Subcutaneous abdominal adipose tissue (tissue), 5 donors: Measurements from ENCODE around the gene BTLA.

Source experiments
- H3K27ac ChIP-seq: one replicate; pipeline ENCODE4 v1.7.0; 2013; ENCODE audit warnings: low read depth, mild to moderate bottlenecking, inconsistent platforms, low read length, moderate library complexity
- H3K27me3 ChIP-seq, 5 donors: one replicate each; pipeline ENCODE4 v1.7.0; 2013; ENCODE audit warnings: low read length in 5 of 5, inconsistent platforms in 1 of 5; ENCODE audit not compliant: control insufficient read depth in 5 of 5, insufficient read depth in 4 of 5
- H3K36me3 ChIP-seq, 5 donors: one replicate each; pipeline ENCODE4 v1.7.0; 2013; ENCODE audit warnings: low read length in 5 of 5; ENCODE audit not compliant: control insufficient read depth in 5 of 5, insufficient read depth in 5 of 5
- H3K4me1 ChIP-seq, 5 donors: one replicate each; pipeline ENCODE4 v1.7.0; 2013; ENCODE audit warnings: low read length in 5 of 5, mild to moderate bottlenecking in 3 of 5, moderate library complexity in 1 of 5; ENCODE audit not compliant: control insufficient read depth in 5 of 5, insufficient read depth in 5 of 5
- H3K4me3 ChIP-seq, 5 donors: one replicate each; pipeline ENCODE4 v1.7.0; 2013; ENCODE audit warnings: low read length in 5 of 5, low read depth in 1 of 5
- H3K9ac ChIP-seq, 5 donors: one replicate each; pipeline ENCODE4 v1.7.0; 2013; ENCODE audit warnings: low read length in 5 of 5, mild to moderate bottlenecking in 4 of 5, moderate library complexity in 3 of 5
- H3K9me3 ChIP-seq, 5 donors: one replicate each; pipeline ENCODE4 v1.7.0; 2013; ENCODE audit warnings: low read length in 5 of 5; ENCODE audit not compliant: control insufficient read depth in 5 of 5
- donor health status: healthy.
- donor health status: healthy.
- donor health status: healthy.
- donor health status: healthy.
- donor health status: healthy.

The BTLA gene

DNA sequence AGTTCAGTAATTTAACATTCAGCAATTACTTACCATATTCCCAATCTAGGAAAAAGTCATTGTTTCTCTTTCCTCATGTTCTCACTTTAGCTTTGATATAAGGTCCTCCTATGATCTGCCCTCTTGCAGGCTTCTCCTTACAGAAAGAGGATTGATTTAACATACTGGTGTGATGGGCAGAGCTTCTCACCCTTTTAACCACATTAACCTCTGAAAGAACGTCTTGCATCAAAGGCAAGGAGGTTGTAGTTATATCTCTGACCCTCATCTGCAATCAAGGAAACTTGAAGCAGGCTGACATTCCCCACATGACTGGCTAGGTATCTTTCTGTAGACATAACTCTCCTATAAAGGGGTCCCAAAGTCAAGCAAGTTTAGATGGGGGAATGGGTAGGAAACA, 39.5 kb downstream of the BTLA start:
- H3K4me1 ChIP-seq, result peaks cover 0 to 4% (median under 1%) of the 10 kb centered on the region in 5 donors
- H3K36me3 ChIP-seq, result no peaks in the 10 kb centered on the region
- H3K9me3 ChIP-seq, result no peaks in the 10 kb centered on the region
- H3K9ac ChIP-seq, result no peak overlapping the region
- no peak overlapping the region for H3K27ac ChIP-seq
- no peak overlapping the region for H3K4me3 ChIP-seq
- H3K27me3 ChIP-seq, result no peaks in the 10 kb centered on the region

DNA sequence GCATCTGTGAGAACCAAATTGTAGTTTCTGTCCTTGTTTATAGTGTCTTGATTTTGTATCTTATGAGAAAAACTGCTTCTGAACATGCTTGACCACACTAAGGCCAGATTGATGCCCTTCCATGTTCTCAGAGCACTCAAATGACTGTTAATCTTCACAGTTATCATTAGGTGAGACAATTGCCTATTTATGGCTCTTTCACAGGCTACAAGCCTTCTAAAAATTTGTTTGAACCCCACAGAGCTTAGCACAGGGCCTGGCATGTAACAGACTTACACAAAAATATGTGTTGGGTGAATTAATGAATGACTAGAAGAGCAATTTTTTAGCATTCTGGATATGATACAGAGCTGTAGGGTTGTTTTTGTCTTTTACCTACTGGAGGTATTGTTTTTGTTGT, 43.1 kb downstream of the BTLA start:
- Histone ChIP-seq H3K4me1 (peaks cover 0 to 8% (median 3%) of the 10 kb centered on the region in 5 donors), H3K27me3 (no peaks in the 10 kb centered on the region), H3K27ac (no peak overlapping the region), H3K4me3 (no peak overlapping the region), H3K9ac (no peak overlapping the region), H3K36me3 (no peaks in the 10 kb centered on the region), H3K9me3 (no peaks in the 10 kb centered on the region)

DNA sequence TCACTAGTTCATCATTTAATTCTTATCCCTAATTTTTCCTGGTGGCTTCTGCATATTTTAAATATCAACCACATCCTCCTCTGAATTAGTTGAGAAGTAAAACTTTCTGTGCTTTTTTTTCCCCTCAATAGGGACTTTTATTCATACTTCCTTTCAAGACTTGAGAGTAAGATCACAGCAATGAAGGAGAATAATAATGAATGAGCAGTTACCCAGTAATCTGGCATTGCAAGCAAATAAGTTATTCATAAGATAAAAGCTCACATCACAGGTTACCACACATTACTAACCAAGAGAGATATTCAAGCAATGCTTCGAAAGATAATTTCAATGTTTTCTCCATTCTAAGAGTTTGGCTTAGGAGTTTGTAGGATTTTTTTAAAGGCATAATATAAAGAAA, 50.3 kb downstream of the BTLA start:
- no peak overlapping the region for H3K27ac ChIP-seq
- H3K9ac ChIP-seq, result no peak overlapping the region
- H3K4me1 ChIP-seq, result peaks cover 2 to 10% (median 8%) of the 10 kb centered on the region in 5 donors
- peaks cover 0 to 3% (median 0%) of the 10 kb centered on the region in 5 donors for H3K9me3 ChIP-seq
- no peak overlapping the region for H3K4me3 ChIP-seq
- no peaks in the 10 kb centered on the region for H3K27me3 ChIP-seq
- no peaks in the 10 kb centered on the region for H3K36me3 ChIP-seq

DNA sequence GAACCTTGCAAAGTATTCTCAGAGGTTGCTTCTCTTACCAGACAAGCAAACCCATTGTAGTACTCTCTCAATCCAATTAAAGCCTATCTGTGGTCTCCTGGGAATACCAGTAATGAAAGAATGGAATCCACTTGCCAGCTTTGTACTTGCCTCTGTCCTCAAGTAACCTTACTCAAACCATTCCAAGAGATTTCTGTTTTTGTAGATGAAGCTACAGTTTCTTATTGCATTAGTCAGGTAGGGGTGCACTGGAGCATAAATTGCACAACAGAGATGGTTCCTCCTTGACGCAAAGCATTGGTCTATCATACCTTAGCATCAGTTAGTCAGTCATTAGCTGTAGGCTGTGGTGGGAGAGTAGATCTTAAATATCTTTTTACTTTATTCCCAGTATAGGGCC, 52.9 kb downstream of the BTLA start:
- H3K36me3 ChIP-seq, result no peaks in the 10 kb centered on the region
- H3K4me3 ChIP-seq, result no peak overlapping the region
- H3K4me1 ChIP-seq, result peaks cover 2 to 10% (median 8%) of the 10 kb centered on the region in 5 donors
- H3K9me3 ChIP-seq, result peaks cover 0 to 3% (median 0%) of the 10 kb centered on the region in 5 donors
- no peak overlapping the region for H3K9ac ChIP-seq
- H3K27me3 ChIP-seq, result no peaks in the 10 kb centered on the region
- no peak overlapping the region for H3K27ac ChIP-seq

DNA sequence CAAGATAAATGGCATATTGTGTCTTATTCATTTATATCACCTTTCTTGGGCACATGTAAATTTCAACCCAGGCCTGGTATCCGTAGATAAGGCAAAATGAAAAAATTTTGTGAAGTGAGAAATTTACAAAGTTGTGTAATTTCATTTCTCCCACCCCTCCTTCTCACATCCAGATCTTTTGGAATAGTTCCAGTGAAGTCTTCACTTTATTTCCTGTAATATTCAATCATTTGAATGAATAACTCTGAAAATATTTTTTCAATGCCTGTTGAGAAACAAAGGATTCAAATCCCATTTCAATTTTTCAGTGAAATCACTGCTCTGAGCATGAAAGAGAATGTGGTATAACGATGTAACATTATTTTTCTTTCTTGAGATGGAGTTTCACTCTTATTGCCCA, 53.4 kb downstream of the BTLA start:
- Histone ChIP-seq H3K27me3 (no peaks in the 10 kb centered on the region), H3K36me3 (no peaks in the 10 kb centered on the region), H3K9me3 (peaks cover 0 to 3% (median 0%) of the 10 kb centered on the region in 5 donors), H3K27ac (no peak overlapping the region), H3K4me3 (no peak overlapping the region), H3K9ac (no peak overlapping the region), H3K4me1 (peaks cover 2 to 10% (median 8%) of the 10 kb centered on the region in 5 donors)

DNA sequence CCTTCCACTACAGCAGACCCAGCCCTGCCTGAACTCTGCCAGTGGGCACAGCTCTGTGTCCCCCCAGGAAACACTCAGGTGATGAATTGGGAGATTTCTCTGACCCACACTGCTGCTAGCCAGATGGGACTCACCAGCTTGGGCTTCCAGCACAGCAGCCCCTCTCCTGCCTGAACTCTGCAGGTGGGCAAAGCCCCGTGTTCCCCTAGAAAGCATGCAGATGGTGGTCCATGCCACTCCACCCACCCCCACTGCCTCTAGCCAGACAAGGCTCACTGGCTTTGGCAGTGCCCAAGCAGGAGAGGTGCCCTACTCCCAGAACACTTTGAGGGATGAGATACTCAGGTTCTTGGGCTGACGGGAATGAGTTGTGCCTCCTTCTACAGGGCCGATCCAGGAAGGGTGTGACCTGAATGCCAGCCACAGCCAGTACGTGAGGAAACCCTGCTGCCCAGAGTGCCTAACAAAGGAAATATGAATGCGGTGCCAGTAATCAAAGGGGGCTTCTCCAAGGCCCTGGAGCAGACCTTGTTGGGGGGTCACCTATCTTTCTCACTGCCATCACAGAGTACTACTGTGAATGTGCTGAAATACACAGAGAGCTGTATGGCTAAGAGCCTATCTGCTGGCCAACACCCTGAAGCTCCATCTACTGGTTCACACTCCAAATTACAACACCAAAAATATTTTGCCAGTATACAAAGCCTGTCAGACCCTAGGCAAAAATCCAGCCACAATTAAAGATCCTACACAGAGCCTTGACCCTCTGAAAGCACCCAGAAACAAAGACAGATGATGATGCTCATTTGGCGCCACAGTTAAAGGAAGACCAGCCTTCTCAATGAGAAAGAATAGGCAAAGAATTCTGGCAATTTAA, 61.9 kb downstream of the BTLA start:
- Histone ChIP-seq H3K4me3 (peak overlapping the region in 1 of 5 donors; percentile 19), H3K9me3 (peaks cover 0 to 10% (median 9%) of the 10 kb centered on the region in 5 donors), H3K4me1 (no peaks in the 10 kb centered on the region), H3K36me3 (no peaks in the 10 kb centered on the region), H3K9ac (no peak overlapping the region), H3K27ac (no peak overlapping the region), H3K27me3 (no peaks in the 10 kb centered on the region)

DNA sequence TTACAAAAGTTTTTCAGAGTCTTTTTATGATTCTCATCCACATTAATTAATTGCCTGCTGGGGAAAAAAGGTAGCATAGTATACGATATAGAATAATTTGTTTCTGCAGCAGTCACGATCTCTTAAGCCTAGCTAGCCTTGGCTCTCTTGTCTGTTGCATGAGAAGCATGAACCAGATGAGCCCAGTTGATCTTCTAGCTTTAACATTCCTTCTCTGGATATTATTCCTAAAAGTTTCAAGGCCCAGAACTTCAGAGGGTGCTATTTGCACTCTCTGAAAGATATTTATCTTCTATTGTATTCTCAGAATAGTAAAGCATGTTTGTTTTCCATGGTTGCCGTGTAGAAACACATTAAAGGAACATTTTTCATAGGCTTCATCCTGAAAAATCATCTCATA, 69.3 kb downstream of the BTLA start:
- Histone ChIP-seq H3K9me3 (no peaks in the 10 kb centered on the region), H3K27ac (no peak overlapping the region), H3K36me3 (no peaks in the 10 kb centered on the region), H3K27me3 (no peaks in the 10 kb centered on the region), H3K9ac (no peak overlapping the region), H3K4me1 (no peaks in the 10 kb centered on the region), H3K4me3 (no peak overlapping the region)

DNA sequence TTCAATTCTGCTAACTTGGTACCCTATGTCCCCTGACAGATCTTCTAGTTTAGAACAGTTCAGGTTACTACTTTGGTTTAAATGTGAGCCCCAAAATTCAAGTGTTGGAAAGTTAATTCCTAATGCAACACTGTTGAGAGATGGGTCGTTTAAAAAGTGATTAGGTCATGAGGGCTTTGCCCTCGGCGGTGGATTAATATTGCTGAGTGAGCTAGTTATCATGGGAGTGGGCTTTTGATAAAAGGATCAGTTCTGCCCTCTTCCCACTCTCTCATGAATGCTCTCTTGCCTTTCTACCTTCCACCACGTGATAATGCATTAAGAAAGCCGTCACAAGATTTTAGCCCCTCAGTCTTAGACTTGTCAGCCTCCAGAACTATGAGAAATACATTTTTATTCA, 72.1 kb downstream of the BTLA start:
- no peak overlapping the region for H3K9ac ChIP-seq
- H3K9me3 ChIP-seq, result no peaks in the 10 kb centered on the region
- no peaks in the 10 kb centered on the region for H3K27me3 ChIP-seq
- no peaks in the 10 kb centered on the region for H3K4me1 ChIP-seq
- no peak overlapping the region for H3K27ac ChIP-seq
- H3K4me3 ChIP-seq, result no peak overlapping the region
- H3K36me3 ChIP-seq, result no peaks in the 10 kb centered on the region

DNA sequence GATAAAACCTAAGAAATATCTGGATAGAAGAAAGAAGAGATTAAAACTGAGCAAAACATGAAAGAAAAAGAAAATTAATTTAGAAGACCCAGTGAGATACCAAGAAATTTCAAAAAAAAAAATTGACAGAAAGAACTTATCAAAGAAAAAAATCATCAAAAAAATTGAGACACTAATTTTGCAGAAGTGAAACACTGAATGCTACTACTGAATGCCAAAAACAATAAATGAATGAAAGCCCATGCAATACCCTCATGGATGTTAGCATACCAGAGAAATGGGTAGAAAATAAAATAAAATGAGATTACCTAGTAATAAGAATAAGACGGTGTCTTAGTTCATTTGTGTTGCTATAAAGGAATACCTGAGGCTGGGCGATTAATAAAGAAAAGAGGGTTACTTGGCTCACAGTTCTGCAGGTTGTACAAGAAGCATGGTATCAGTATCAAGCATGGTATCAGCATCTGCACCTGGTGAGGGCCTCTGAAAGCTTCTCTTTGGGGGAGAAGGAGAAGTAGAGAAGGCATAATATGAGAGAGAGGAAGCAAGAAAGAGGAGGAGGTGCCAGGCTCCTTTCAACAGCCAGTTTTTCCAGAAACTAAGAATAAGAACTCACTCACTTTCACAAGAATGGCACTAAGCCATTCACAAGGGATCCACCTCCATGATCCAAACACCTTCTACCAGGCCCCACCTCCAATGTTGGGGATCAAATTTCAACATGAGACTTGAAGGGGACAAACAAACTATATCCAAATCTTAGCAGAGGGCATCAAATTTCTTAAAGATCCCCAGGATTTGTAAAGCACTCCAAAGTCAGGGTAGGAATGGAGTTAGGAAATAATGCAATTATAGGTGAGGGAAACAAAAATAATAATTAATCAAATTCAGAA, 73.2 kb downstream of the BTLA start:
- no peaks in the 10 kb centered on the region for H3K4me1 ChIP-seq
- no peaks in the 10 kb centered on the region for H3K27me3 ChIP-seq
- H3K9me3 ChIP-seq, result no peaks in the 10 kb centered on the region
- no peak overlapping the region for H3K4me3 ChIP-seq
- H3K36me3 ChIP-seq, result no peaks in the 10 kb centered on the region
- no peak overlapping the region for H3K9ac ChIP-seq
- no peak overlapping the region for H3K27ac ChIP-seq

DNA sequence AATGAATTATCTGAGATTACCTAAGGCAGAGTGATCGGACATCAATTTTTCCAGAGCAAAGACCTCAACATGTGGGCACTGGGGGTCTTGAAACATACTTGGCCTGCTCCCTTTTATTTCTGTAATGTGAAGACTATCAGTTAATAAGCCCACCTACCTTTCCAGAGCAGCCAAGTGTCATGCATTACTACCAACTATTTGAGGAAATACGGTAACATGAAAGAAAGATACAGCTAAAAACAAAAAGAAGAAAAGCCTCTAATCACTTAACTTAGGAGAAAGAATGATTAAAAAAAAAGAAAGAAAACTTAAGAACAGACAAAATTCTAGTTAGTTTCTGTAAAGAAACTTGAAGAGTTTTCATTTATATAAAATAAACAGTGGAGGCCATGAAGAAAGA, 73.9 kb downstream of the BTLA start:
- no peak overlapping the region for H3K4me3 ChIP-seq
- H3K27ac ChIP-seq, result no peak overlapping the region
- no peaks in the 10 kb centered on the region for H3K4me1 ChIP-seq

More for the DNA sequence above, 73.9 kb downstream of the BTLA start:
- Histone ChIP-seq H3K36me3 (no peaks in the 10 kb centered on the region), H3K9ac (no peak overlapping the region), H3K9me3 (no peaks in the 10 kb centered on the region), H3K27me3 (no peaks in the 10 kb centered on the region)
